Measurements from ENCODE around the gene C1orf21.

Gene C1orf21

GRCh38 chr1:184387476-184388318, 868 bp downstream of the C1orf21 start:
- peak; percentile 17 for DNase-seq

GRCh38 chr1:184388319-184388889, 1.6 kb downstream of the C1orf21 start:
- DNase-seq = no peak

- no peak for DNase-seq
Measured at GRCh38 chr1:184388971-184389370, 2.1 kb downstream of the C1orf21 start.

GRCh38 chr1:184389446-184389845, 2.6 kb downstream of the C1orf21 start:
- DNase-seq = no peak

- no peak for DNase-seq
Measured at GRCh38 chr1:184390889-184391288, 4.1 kb downstream of the C1orf21 start.

GRCh38 chr1:184392067-184392466, 5.2 kb downstream of the C1orf21 start:
- no peak for DNase-seq

- no peak for DNase-seq
Measured at GRCh38 chr1:184392779-184393522, 6.1 kb downstream of the C1orf21 start.

- DNase-seq = no peak
Measured at GRCh38 chr1:184393962-184394361, 7.1 kb downstream of the C1orf21 start.

- no peak for DNase-seq
Measured at GRCh38 chr1:184395370-184395769, 8.5 kb downstream of the C1orf21 start.

GRCh38 chr1:184395937-184396480, 9.2 kb downstream of the C1orf21 start:
- DNase-seq = no peak

GRCh38 chr1:184399192-184399847, 12.5 kb downstream of the C1orf21 start:
- no peak for DNase-seq

GRCh38 chr1:184403961-184404726, 17.3 kb downstream of the C1orf21 start:
- DNase-seq = no peak

GRCh38 chr1:184404727-184405027, 17.8 kb downstream of the C1orf21 start:
- no peak for DNase-seq

GRCh38 chr1:184405094-184405800, 18.4 kb downstream of the C1orf21 start:
- no peak for DNase-seq

GRCh38 chr1:184405801-184406142, 18.9 kb downstream of the C1orf21 start:
- DNase-seq = no peak

- DNase-seq = no peak
Measured at GRCh38 chr1:184406479-184406878, 19.6 kb downstream of the C1orf21 start.

- DNase-seq = no peak
Measured at GRCh38 chr1:184407816-184408510, 21.1 kb downstream of the C1orf21 start.

- no peak for DNase-seq
Measured at GRCh38 chr1:184408580-184408979, 21.8 kb downstream of the C1orf21 start.

GRCh38 chr1:184409011-184409410, 22.2 kb downstream of the C1orf21 start:
- no peak for DNase-seq

GRCh38 chr1:184412472-184412871, 25.6 kb downstream of the C1orf21 start:
- DNase-seq = no peak

- no peak for DNase-seq
Measured at GRCh38 chr1:184416481-184416880, 29.7 kb downstream of the C1orf21 start.

Measured in CD4-positive, alpha-beta T cell treated with Interleukin-6 for 4 hours (primary cell).